Hepatocyte (in vitro differentiated cells): Measurements from ENCODE around the gene JAML. TPM values are rescaled to one million over a fixed set of nuclear protein-coding genes. Genes with fewer than 3 reads are reported as not detected.
"Not testable (repeated sequence)": the region's sequence is repeated elsewhere in the genome, so short reads cannot be mapped to it uniquely, and the experiment has no call there.

ENCODE experiments used
- DNase-seq: peaks from one replicate; pipeline ENCODE4 v3.0.0-alpha.2; 2016; ENCODE audit warnings: low spot score
- H2AFZ ChIP-seq: fragments of 200-600 bp; sonication (generic); 2 replicates; pipeline ENCODE4 v1.6.0; 2016; ENCODE audit warnings: antibody characterized with exemption, mild to moderate bottlenecking
- H3K27ac ChIP-seq: fragments of 200-600 bp; sonication (generic); 2 replicates; pipeline ENCODE4 v1.5.1; 2016; ENCODE audit warnings: mild to moderate bottlenecking
- H3K27me3 ChIP-seq: fragments of 200-600 bp; sonication (generic); 2 replicates; pipeline ENCODE4 v1.6.1; 2016
- H3K36me3 ChIP-seq: fragments of 200-600 bp; sonication (generic); replicated peaks from 2 replicates; pipeline ENCODE4 v1.5.1; 2016; ENCODE audit warnings: low read depth; ENCODE audit not compliant: insufficient read depth
- H3K4me1 ChIP-seq: fragments of 200-600 bp; sonication (generic); 2 replicates; pipeline ENCODE4 v1.5.1; 2016; ENCODE audit warnings: mild to moderate bottlenecking, moderate library complexity; ENCODE audit not compliant: insufficient read depth
- H3K4me2 ChIP-seq: fragments of 200-600 bp; sonication (generic); 2 replicates; pipeline ENCODE4 v1.6.0; 2016
- H3K4me3 ChIP-seq: fragments of 200-600 bp; sonication (generic); 2 replicates; pipeline ENCODE4 v1.5.1; 2016; ENCODE audit warnings: mild to moderate bottlenecking
- H3K79me2 ChIP-seq: fragments of 200-600 bp; sonication (generic); 2 replicates; pipeline ENCODE4 v1.6.0; 2017; ENCODE audit warnings: mild to moderate bottlenecking
- H3K9me2 ChIP-seq: fragments of 200-600 bp; sonication (generic); replicated peaks from 2 replicates; pipeline ENCODE4 v1.6.0; 2017; ENCODE audit warnings: mild to moderate bottlenecking; ENCODE audit not compliant: insufficient read depth
- H3K9me3 ChIP-seq: fragments of 200-600 bp; sonication (generic); 2 replicates; pipeline ENCODE4 v1.5.1; 2016; ENCODE audit warnings: low read depth, mild to moderate bottlenecking
- H4K20me1 ChIP-seq: fragments of 200-600 bp; sonication (generic); 2 replicates; pipeline ENCODE4 v1.6.0; 2016; ENCODE audit warnings: mild to moderate bottlenecking; ENCODE audit not compliant: insufficient read depth, poor library complexity, severe bottlenecking
- EZH2 ChIP-seq: fragments of 200-600 bp; sonication (generic); IDR thresholded peaks from 2 replicates; pipeline ENCODE4 v1.6.1; 2016; ENCODE audit warnings: antibody characterized with exemption, mild to moderate bottlenecking, borderline replicate concordance
- EZH2phosphoT487 ChIP-seq: fragments of 200-600 bp; sonication (generic); IDR thresholded peaks from one replicate; pipeline ENCODE4 v1.6.1; 2018; ENCODE audit warnings: antibody characterized with exemption, mild to moderate bottlenecking, low read depth, moderate library complexity; ENCODE audit not compliant: unreplicated experiment, severe bottlenecking
- WGBS: methylation state at CpG from one replicate; pipeline ENCODE4 v1.1.6; 2016; ENCODE audit warnings: low lambda C conversion rate; ENCODE audit errors: missing lambda C conversion rate; 5-methylcytosine and 5-hydroxymethylcytosine counted together
- polyA plus RNA-seq: library from polyadenylated mRNA; unstranded; fragments of >200 nt; fragmentation: Nextera tagmentation; extraction: Ambion mirVana; gene quantifications from 2 replicates; pipeline ENCODE4 v1.2.1, GENCODE V29; 2016
- total RNA-seq: library from RNA; depleted of rRNA; stranded (reverse); fragments of >200 nt; gene quantifications from 2 replicates; pipeline ENCODE4 v1.2.3, GENCODE V29; 2014
- TF ChIP-seq, protein P1 (sequence below): fragments of 200-600 bp; sonication (generic); IDR thresholded peaks from 2 replicates; pipeline ENCODE4 v1.5.1; 2016; ENCODE audit warnings: antibody characterized with exemption, mild to moderate bottlenecking; ENCODE audit not compliant: poor library complexity

JAML gene
- total and polyA plus RNA-seq, 2 experiments from 2014 or later = 5.3 to 5.9 TPM

DNA sequence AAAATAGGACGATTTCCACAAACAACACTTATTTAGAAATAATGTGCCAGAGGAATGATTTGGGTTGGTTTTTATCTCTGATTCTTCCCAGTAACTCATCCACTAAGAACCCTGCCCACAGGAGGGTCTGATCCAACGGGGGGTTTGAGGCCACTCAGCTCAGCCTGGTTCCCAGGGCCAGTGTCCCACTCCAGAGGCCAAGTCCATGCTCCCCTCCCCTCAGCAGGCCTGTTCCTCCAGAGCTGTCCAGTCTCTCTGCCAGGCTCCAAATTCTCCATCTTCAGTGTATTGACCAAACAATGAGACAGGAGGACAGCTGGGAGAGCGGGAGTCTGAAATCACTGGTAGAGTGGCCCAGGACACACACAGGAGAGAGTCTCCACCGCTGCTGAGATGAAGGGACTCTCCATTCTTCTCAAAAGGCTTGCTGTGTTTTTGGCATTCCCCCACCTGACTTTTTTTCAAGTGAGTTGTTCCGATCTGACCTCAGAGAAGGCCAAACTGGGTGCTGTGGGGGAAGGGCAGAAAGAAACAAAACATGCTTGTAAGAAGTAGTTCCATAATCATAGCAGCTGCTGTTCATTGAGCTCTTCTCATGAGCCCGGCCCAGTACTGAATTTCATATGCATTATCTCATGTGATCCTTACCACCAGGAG is 30.8 kb downstream of the JAML start:
- Histone ChIP-seq H3K4me1 (peaks cover 26% of the 10 kb centered on the region), H3K27me3 (no peaks in the 10 kb centered on the region), H3K9me3 (no peaks in the 10 kb centered on the region), H3K4me2 (no peak overlapping the region), H3K27ac (peak overlapping the region; percentile 71), H2AFZ (no peak overlapping the region), H4K20me1 (no peaks in the 10 kb centered on the region), H3K9me2 (no peaks in the 10 kb centered on the region), H3K4me3 (no peak overlapping the region), H3K36me3 (no peaks in the 10 kb centered on the region), H3K79me2 (no peaks in the 10 kb centered on the region)
- WGBS = 85% methylated on average over 6 of the region's 6 CpGs
- TF ChIP-seq, protein P1, sequence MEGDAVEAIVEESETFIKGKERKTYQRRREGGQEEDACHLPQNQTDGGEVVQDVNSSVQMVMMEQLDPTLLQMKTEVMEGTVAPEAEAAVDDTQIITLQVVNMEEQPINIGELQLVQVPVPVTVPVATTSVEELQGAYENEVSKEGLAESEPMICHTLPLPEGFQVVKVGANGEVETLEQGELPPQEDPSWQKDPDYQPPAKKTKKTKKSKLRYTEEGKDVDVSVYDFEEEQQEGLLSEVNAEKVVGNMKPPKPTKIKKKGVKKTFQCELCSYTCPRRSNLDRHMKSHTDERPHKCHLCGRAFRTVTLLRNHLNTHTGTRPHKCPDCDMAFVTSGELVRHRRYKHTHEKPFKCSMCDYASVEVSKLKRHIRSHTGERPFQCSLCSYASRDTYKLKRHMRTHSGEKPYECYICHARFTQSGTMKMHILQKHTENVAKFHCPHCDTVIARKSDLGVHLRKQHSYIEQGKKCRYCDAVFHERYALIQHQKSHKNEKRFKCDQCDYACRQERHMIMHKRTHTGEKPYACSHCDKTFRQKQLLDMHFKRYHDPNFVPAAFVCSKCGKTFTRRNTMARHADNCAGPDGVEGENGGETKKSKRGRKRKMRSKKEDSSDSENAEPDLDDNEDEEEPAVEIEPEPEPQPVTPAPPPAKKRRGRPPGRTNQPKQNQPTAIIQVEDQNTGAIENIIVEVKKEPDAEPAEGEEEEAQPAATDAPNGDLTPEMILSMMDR = no peak
- TF ChIP-seq EZH2 (no peak), EZH2phosphoT487 (no peak)
- DNase-seq = no peak

DNA sequence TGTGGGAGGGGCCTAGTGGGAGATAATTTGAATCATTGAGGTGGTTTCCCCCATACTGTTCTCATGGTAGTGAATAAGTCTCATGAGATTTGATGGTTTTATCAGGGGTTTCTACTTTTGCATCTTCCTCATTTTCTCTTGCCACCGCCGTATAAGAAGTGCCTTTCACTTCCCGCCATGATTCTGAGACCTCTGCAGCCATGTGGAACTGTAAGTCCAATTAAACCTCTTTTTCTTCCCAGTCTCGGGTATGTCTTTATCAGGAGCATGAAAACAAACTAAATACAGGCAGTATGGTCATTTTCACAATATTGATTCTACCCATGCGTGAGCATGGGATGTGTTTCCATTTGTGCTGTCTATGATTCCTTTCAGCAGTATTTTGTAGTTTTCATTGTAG is 32.0 kb downstream of the JAML start:
- H4K20me1 ChIP-seq, H2AFZ ChIP-seq, H3K9me2 ChIP-seq, H3K4me3 ChIP-seq, H3K9me3 ChIP-seq, H3K79me2 ChIP-seq, DNase-seq, H3K36me3 ChIP-seq, H3K27me3 ChIP-seq, H3K27ac ChIP-seq, H3K4me2 ChIP-seq: not testable (repeated sequence)
- peaks cover 19% of the 10 kb centered on the region for H3K4me1 ChIP-seq
- 92% methylated on average over 5 of the region's 5 CpGs for WGBS

DNA sequence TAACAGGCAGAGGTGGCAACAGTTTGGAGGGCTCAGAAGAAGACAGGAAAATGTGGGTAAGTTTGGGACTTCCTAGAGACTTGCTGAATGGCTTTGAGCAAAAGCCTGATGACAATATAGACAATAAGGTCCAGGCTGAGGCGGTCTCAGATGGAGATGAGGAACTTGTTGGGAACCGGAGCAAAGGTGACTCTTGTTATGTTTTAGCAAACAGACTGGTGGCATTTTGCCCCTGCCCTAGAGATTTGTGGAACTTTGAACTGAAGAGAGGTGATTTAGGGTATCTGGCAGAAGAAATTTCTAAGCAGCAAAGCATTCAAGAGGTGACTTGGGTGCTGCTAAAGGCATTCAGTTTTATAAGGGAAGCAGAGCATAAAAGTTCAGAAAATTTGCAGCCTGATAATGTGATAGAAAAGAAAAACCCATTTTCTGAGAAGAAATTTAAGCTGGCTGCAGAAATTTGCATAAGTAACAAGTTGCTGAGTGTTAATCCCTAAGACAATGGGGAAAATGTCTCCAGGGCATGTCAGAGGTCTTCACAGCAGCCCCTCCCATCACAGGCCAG is 33.8 kb downstream of the JAML start:
- not testable (repeated sequence) for H3K9me3 ChIP-seq, H3K79me2 ChIP-seq, H3K27ac ChIP-seq, H3K9me2 ChIP-seq, H3K27me3 ChIP-seq, H2AFZ ChIP-seq, DNase-seq, H3K36me3 ChIP-seq, H3K4me3 ChIP-seq, H3K4me2 ChIP-seq, H4K20me1 ChIP-seq
- H3K4me1 ChIP-seq = peaks cover 19% of the 10 kb centered on the region
- whole genome bisulfite sequencing = 78% methylated on average over 2 of the region's 2 CpGs

DNA sequence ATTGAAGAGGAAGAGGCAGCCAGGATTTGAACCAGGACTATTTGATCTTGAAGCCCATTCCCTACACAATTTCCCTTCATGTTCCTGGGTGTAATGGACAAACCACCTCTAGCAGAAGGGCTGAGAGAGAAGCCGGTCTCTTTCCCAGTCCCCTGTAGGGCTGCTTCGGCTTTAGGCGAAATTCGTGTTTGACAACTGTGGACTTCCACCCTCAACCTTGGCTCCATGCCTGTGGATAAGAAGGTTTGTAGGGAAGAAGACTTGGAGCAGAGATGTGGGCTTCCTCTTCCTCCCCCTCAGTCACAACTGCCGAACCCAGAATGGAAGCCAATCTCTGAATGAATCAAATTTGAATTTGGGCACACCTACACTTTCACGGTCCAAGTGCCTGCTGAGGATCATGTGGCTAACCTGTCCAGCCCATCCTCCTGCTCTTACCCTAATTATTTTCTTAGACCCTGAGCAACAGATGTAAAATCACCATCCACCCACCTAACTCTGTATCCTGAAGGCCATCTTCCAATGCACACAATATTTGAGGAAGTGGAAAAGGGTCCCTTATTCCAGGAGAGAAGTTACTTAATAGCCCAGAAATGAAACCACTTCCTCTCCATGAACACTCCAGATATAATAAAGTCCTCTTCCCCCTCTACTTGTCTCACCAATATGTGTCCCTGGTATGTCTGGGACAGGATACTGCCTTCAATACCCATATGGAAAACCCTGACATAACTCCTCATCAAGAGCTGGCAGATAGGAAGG is 38.3 kb downstream of the JAML start:
- no peak overlapping the region for H3K4me3 ChIP-seq
- H3K9me3 ChIP-seq = no peaks in the 10 kb centered on the region
- H4K20me1 ChIP-seq = no peaks in the 10 kb centered on the region
- H2AFZ ChIP-seq = no peak overlapping the region
- no peak for DNase-seq
- no peaks in the 10 kb centered on the region for H3K4me1 ChIP-seq
- no peaks in the 10 kb centered on the region for H3K79me2 ChIP-seq
- no peak overlapping the region for H3K27ac ChIP-seq
- peaks cover 3% of the 10 kb centered on the region for H3K27me3 ChIP-seq
- TF ChIP-seq EZH2 = no peak
- TF ChIP-seq, protein P1 = no peak
- no peak for TF ChIP-seq EZH2phosphoT487
- no peaks in the 10 kb centered on the region for H3K36me3 ChIP-seq
- no peaks in the 10 kb centered on the region for H3K9me2 ChIP-seq
- no peak overlapping the region for H3K4me2 ChIP-seq
- 81% methylated on average over 6 of the region's 6 CpGs for WGBS
